GM19468 (cell line): ENCODE measurements around the gene USB1.

ENCODE experiments used
- ATAC-seq: cut with Tn5 transposase; IDR thresholded peaks from one replicate; pipeline ENCODE4 v1.9.1; 2021; ENCODE audit warnings: mild to moderate bottlenecking, moderate library complexity, moderate number of reproducible peaks; ENCODE audit not compliant: unreplicated experiment; ENCODE audit errors: extremely low read depth

Gene USB1

GRCh38 chr16:58044266-58045019, 43.2 kb downstream of the USB1 start:
- ATAC-seq: no peak

DNA sequence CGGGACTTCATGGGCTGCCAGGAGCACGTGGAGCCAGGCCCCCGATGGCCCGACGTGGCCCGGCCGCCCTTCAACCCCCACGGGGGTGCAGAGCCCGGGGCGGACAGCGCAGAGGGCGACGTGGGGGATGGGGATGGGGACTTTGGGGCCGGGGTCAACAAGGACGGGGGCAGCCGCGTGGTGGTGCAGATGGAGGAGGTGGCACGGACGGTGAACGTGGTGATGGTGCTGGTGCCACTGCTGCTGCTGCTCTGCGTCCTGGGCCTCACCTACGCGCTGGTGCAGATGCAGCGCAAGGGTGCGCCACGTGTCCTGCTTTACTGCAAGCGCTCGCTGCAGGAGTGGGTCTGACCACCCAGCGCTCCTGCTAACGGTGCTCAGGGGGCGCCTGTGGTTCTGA, 43.9 kb downstream of the USB1 start:
- ATAC-seq: no peak

DNA sequence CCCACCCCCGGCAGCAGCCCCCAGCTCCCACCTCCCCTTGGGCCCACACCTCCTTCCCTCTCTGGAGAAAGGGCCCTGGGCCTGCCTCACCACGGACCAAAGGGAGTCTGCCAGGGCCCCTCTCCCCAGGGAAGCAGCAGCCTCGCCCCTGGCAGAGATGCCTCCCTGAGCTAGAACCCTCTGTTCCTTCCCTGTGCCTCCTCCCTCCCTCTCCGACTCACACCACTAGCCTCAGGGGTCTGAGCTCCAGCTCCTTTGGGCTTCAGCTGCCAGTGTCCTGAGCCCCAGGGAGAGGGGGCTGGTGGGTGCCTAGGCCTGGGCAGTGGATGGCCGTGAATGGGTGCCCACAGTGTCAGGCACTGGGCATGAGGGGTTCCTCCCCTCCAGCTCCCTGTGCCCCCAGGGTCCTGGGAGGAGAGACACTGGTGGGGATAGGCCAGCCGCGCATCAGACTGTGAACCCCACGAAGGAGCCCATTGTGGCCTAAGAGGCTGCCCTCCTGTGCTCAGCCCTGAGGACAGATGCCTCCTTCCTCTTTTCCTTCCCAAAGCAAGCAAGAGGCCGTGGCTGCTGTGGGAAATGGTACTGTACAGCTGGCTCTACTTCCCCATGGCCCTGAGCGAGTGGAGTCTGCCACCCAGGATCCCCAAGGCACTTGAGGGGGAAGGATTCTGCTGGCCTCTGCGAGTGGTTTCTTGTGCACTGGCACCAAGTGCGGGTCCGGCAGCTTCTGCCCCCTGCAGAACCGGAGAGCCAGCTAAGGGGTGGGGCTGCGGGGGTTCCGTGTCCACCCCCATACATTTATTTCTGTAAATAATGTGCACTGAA, 45.1 kb downstream of the USB1 start:
- ATAC-seq: no peak

DNA sequence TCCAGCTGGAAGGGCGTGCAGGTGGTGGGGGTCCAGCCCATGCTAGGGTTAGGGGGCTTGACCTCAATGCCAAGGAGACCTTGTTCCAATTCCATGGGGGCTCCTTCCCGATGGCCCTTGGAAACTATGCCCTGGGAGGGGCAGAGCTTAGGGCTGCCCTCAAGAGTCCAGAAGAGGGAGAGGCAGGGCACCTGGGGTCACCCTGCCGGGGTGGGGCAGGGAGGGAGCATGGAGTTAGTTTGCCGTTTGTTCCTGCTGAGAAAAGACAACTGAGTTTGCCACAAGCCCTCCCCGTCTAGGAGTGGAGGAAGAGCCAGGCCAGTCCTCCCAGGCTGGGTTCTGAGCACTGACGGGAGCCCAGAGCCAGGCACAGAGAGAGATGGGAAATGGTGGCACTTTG, 45.7 kb downstream of the USB1 start:
- ATAC-seq: no peak

GRCh38 chr16:58047557-58048348, 46.5 kb downstream of the USB1 start:
- no peak for ATAC-seq

- no peak for ATAC-seq
These were observed 47.5 kb downstream of the USB1 start for GRCh38 chr16:58048494-58049231.

DNA sequence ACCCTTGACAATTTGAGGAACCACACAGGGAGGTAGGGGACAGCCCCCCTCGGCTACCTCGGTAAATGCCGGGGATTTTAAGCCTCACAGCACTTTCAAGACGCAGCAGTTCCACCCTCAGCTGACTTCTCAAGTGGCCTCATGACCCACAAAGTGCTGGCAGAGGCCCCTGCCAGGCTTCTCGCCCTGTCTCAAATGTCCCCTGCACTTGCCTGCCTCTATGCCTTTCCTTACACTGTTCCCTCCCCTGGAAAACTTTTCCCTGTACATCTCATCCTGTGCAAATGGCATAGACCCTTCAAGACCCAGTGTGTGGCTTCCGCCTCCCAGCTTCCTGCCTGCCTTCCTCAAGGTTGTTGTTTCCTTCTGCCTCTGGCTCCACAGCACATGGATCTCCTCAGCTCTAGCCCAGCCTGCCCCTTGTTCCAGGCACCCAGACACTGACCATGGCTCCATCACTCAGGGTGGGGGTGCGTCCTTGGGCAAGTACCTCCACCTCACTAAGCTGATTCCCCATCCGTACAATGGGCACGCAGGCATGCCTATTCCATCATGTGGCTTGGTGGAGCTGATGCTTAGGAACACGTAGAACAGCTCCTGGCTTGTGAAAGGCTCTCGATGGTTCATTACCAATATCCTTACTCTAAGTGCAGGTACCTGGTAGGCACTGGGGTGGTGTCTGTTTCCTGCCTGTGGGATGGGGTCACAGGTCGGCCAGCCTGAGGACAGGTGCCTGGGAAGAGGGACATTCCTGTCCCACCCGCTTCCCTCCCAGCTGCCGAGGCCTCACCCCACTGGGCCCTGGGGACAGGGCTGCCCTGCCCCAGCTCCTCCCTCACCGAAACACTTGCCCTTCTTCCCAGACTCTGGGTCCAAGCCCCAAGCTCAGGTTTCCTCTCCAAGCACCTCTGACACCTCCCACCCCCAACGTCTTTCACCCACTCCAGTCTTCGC, 48.3 kb downstream of the USB1 start:
- no peak for ATAC-seq

- no peak for ATAC-seq
These were observed 50.1 kb downstream of the USB1 start for GRCh38 chr16:58051296-58051695.

- ATAC-seq: no peak
These were observed 50.8 kb downstream of the USB1 start for GRCh38 chr16:58051821-58052603.

- no peak for ATAC-seq
These were observed 52.4 kb downstream of the USB1 start for GRCh38 chr16:58053682-58054005.

DNA sequence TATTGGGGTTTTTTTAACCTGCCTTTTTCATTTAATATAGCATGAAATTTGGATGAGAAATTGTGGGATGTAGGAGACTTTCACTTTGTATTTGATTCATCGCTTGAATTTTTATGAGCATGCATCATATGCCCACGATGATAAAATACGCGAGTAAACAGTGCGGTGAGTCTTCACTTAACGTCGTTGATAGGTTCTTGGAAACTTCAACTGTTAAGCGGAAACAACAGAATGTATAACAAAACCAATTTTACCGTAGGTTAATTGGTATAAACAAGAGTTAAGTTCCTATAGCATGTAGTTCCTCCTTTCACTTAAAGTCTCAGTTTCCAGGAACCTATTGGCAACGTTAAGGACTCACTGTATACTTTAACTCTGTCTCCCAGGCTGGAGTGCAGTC, 53.1 kb downstream of the USB1 start:
- no peak for ATAC-seq

GRCh38 chr16:58056580-58056979, 55.4 kb downstream of the USB1 start:
- no peak for ATAC-seq

DNA sequence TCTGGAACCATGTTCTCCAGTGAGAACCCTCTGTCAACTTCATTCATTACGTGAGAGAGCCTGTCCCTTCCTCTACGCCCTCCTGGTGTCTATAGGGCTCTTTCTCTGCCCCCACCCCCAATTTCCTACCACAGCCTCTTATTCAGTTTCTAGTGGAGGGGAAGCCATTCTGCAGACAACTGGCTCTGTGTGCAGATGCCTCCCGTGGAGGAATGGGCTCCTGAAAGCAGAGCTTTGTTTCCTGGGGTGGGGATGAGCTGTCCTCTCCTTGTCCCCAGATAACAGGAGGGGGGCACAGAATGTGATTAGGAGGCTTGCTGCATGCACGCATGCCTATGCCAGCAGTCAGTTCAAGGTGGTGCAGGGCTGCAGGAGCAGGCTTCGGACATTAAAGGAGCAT, 55.9 kb downstream of the USB1 start:
- no peak for ATAC-seq

GRCh38 chr16:58057784-58058183, 56.6 kb downstream of the USB1 start:
- ATAC-seq: no peak

DNA sequence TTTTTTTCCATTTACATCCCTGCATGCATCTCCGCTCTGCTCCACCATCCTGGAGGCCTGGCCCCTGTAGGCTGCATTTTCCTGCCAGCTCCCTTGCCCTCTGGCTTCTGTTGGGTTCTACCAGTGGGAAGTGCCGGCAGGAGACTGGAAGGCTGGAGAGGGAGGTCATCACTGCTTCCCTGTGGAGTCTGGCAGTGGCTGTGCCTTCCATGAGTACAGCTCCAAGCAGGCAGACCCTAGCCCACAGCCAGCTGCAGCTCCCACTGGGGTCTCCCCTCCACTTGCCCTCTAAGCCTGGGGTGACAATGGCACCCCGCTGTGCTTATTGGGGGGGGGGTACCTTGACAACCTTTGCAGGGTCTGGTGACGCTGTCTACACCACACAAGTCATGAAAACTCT, 61.6 kb downstream of the USB1 start:
- no peak for ATAC-seq

DNA sequence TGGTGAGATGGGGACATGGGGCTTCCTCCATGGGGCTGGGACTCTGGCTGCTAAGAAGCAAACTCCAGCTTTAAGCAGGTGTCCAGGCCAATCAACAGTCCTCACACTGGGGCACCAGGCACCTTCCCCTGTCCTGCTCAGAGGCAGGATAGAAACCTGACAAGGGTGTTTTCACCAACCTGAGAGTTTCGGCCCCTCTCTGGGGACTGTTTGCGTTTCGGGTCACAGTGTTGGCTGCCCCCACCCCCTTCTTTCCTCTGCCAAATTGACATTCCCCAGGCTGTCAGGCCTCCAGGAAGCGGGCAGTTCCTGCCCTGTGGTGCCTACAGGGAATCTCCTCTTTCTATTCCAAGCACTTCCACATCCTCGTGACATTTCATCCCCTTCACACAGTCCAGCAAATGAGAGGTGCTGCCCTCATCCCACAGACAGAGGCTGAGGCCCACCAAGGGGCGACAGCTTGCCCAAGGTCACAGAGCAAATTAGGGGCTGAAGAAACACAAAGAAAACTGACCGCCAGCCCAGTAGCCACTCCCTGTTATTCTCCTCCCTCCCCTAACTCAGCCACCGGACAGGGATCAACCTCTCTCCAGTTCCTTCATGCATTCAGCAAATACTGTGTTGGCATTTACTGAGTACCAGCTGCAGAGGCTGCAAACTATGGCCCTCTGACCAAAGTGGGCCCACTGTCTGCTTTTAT, 62.3 kb downstream of the USB1 start:
- no peak for ATAC-seq

DNA sequence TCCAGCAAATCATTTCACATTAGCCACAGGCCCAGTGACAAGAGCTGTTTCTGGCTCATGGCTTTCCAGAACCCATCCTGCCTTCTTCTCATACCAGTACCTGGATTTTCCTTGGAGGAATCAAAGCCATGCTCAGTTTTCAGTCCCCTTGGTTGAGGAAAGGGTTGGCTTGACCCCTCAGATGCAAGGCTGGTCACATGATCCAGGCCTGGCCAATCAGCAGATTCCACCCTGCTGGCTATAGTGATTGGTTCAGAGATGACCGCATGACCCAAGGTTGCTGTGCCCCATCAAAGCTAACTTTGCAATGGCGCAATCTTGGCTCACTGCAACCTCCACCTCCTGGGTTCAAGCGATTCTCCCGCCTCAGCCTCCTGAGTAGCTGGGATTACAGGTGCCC, 69.4 kb downstream of the USB1 start:
- ATAC-seq: no peak
